ENCODE data around the gene TMCO6. TPM values are rescaled to one million over a fixed set of nuclear protein-coding genes. Genes with fewer than 3 reads are reported as not detected.

TMCO6 gene
- total RNA-seq, 1 experiment from 2014 or later = 32.2 TPM

DNA sequence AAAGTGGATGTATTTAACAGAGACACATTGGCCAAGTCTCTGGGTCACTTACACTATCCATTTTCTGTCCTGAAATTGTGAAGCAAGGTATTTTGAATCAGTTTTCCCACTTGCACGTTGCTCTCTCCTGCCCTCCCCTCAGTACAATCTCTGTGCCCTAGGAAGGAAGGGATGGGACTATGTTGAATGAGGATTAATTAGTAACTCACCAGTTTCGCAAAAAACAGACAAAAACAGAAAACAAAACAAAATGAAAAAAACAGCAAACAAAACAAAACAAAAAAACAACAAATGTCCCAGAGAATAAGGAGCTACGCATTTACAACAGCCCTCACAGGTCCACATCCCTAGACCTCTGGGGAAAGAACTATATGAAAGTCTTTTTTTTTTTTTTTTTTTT, 5.1 kb upstream of the TMCO6 start:
- Mint-ChIP-seq H3K4me1 (peaks cover 11% of the 10 kb centered on the region), H3K36me3 (peaks cover 9% of the 10 kb centered on the region; the same call in 1 of the 2 replicates), H3K9me3 (peaks cover 25% of the 10 kb centered on the region), H3K27ac (no peak overlapping the region), H3K4me3 (no peak overlapping the region), H3K27me3 (ENCODE audit: low read depth) (peaks cover 32% of the 10 kb centered on the region)
- ChIA-PET POLR2A (interaction anchor here (0.8 kb wide), 1 partner anchor 77 kb away, joined by 3 read pairs; the partner anchor contains the start of gene SRA1), CTCF (interaction anchor here (0.7 to 2.1 kb wide), 11 partner anchors 10 to 389 kb away, joined by 3 to 20 read pairs (median 4); partner anchors contain the start of genes APBB3, EIF4EBP3, IK and NDUFA2)
- TF ChIP-seq, protein P1, sequence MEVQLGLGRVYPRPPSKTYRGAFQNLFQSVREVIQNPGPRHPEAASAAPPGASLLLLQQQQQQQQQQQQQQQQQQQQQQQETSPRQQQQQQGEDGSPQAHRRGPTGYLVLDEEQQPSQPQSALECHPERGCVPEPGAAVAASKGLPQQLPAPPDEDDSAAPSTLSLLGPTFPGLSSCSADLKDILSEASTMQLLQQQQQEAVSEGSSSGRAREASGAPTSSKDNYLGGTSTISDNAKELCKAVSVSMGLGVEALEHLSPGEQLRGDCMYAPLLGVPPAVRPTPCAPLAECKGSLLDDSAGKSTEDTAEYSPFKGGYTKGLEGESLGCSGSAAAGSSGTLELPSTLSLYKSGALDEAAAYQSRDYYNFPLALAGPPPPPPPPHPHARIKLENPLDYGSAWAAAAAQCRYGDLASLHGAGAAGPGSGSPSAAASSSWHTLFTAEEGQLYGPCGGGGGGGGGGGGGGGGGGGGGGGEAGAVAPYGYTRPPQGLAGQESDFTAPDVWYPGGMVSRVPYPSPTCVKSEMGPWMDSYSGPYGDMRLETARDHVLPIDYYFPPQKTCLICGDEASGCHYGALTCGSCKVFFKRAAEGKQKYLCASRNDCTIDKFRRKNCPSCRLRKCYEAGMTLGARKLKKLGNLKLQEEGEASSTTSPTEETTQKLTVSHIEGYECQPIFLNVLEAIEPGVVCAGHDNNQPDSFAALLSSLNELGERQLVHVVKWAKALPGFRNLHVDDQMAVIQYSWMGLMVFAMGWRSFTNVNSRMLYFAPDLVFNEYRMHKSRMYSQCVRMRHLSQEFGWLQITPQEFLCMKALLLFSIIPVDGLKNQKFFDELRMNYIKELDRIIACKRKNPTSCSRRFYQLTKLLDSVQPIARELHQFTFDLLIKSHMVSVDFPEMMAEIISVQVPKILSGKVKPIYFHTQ (CRISPR knock-in tag; IDR thresholded peaks at IDR 0.05) = no peak
- TF ChIP-seq TEAD1 (CRISPR knock-in tag; IDR thresholded peaks at IDR 0.05) (no peak), FOXJ3 (CRISPR knock-in tag; IDR thresholded peaks at IDR 0.05; ENCODE audit: borderline replicate concordance) (no peak), NR2C2 (CRISPR knock-in tag; IDR thresholded peaks at IDR 0.05) (no peak), ZNF121 (CRISPR knock-in tag; IDR thresholded peaks at IDR 0.05) (no peak), TCF7 (CRISPR knock-in tag; IDR thresholded peaks at IDR 0.05; ENCODE audit: low read depth) (no peak), HMGA2 (CRISPR knock-in tag; IDR thresholded peaks at IDR 0.05) (no peak)
- TF ChIP-seq, protein P2, sequence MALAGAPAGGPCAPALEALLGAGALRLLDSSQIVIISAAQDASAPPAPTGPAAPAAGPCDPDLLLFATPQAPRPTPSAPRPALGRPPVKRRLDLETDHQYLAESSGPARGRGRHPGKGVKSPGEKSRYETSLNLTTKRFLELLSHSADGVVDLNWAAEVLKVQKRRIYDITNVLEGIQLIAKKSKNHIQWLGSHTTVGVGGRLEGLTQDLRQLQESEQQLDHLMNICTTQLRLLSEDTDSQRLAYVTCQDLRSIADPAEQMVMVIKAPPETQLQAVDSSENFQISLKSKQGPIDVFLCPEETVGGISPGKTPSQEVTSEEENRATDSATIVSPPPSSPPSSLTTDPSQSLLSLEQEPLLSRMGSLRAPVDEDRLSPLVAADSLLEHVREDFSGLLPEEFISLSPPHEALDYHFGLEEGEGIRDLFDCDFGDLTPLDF (CRISPR knock-in tag; IDR thresholded peaks at IDR 0.05) = no peak
- TF ChIP-seq, protein P3, sequence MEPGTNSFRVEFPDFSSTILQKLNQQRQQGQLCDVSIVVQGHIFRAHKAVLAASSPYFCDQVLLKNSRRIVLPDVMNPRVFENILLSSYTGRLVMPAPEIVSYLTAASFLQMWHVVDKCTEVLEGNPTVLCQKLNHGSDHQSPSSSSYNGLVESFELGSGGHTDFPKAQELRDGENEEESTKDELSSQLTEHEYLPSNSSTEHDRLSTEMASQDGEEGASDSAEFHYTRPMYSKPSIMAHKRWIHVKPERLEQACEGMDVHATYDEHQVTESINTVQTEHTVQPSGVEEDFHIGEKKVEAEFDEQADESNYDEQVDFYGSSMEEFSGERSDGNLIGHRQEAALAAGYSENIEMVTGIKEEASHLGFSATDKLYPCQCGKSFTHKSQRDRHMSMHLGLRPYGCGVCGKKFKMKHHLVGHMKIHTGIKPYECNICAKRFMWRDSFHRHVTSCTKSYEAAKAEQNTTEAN (CRISPR knock-in tag; IDR thresholded peaks at IDR 0.05) = no peak
- DNase-seq (ENCODE audit: low spot score) = no peak
- ATAC-seq = no peak

DNA sequence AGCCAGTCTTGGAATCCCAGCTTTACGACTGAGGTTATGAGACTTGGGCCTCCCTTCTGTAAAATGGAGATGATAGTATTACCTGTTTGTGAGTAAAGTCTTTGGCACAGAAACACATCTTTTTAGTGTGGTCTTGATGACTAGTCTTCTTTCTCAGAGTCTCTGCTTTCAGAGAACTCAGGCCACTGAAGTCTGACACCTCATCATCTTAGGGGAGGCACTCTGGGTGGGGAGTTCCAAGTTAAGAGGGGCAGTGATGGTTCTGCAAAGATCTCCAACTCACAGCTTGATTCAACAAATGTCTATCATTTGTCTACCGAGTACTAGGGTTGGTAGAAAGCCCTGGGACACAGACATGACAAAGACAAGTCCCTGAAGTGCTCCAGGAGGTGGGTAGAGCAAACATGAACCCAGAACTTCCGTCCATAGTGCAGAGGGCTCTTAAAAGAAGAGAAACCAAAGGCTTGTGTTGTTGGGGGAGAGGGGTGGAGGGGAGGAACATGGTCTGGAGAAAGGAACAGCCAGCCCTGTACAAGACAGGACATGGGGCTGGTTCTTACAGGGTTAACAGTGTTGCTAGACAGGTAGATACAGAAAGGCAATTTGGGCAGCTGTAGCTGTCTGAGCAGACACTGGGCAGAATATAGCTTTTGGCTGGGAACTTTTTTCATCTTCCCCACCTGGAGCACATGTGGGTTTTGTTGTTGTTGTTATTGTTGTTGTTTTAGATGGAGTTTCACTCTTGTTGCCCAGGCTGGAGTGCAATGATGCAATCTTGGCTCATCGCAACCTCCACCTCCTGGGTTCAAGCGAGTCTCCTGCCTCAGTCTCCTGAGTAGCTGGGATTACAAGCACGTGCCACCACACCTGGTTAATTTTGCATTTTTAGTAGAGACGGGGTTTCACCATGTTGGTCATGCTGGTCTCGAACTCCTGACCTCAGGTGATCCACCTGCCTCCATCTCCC, 3.7 kb upstream of the TMCO6 start:
- H3K4me3 Mint-ChIP-seq = no peak overlapping the region
- DNase-seq (ENCODE audit: low spot score) (no peak), ATAC-seq (no peak)
- CTCF ChIA-PET = interaction anchor here (0.6 to 2.1 kb wide), 21 partner anchors 12 to 396 kb away, joined by 3 to 20 read pairs (median 4); partner anchors contain the start of genes APBB3, EIF4EBP3, HBEGF and IK
- H3K27me3 Mint-ChIP-seq (ENCODE audit: low read depth) = peaks cover 31% of the 10 kb centered on the region
- H3K4me1 Mint-ChIP-seq = peaks cover 17% of the 10 kb centered on the region
- TF ChIP-seq CBFB (CRISPR knock-in tag; IDR thresholded peaks at IDR 0.05; ENCODE audit: low read depth) (no peak), NR3C1 (CRISPR knock-in tag; conservative IDR thresholded peaks at IDR 0.05; ENCODE audit: low read depth) (no peak), AFF4 (CRISPR knock-in tag; IDR thresholded peaks at IDR 0.05; ENCODE audit: borderline replicate concordance) (no peak), NFE2L1 (CRISPR knock-in tag; IDR thresholded peaks at IDR 0.05) (no peak), ZNF396 (CRISPR knock-in tag; IDR thresholded peaks at IDR 0.05; ENCODE audit: borderline replicate concordance) (no peak), ZSCAN18 (CRISPR knock-in tag; IDR thresholded peaks at IDR 0.05) (no peak)
- TF ChIP-seq, protein P4, sequence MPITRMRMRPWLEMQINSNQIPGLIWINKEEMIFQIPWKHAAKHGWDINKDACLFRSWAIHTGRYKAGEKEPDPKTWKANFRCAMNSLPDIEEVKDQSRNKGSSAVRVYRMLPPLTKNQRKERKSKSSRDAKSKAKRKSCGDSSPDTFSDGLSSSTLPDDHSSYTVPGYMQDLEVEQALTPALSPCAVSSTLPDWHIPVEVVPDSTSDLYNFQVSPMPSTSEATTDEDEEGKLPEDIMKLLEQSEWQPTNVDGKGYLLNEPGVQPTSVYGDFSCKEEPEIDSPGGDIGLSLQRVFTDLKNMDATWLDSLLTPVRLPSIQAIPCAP (CRISPR knock-in tag; IDR thresholded peaks at IDR 0.05) = no peak
- TF ChIP-seq, protein P5, sequence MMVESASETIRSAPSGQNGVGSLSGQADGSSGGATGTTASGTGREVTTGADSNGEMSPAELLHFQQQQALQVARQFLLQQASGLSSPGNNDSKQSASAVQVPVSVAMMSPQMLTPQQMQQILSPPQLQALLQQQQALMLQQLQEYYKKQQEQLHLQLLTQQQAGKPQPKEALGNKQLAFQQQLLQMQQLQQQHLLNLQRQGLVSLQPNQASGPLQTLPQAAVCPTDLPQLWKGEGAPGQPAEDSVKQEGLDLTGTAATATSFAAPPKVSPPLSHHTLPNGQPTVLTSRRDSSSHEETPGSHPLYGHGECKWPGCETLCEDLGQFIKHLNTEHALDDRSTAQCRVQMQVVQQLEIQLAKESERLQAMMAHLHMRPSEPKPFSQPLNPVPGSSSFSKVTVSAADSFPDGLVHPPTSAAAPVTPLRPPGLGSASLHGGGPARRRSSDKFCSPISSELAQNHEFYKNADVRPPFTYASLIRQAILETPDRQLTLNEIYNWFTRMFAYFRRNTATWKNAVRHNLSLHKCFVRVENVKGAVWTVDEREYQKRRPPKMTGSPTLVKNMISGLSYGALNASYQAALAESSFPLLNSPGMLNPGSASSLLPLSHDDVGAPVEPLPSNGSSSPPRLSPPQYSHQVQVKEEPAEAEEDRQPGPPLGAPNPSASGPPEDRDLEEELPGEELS (CRISPR knock-in tag; IDR thresholded peaks at IDR 0.05) = no peak
- H3K36me3 Mint-ChIP-seq = peaks cover 6% of the 10 kb centered on the region; the same call in 1 of the 2 replicates
- H3K9me3 Mint-ChIP-seq = peaks cover 19% of the 10 kb centered on the region
- H3K27ac Mint-ChIP-seq = no peak overlapping the region
- POLR2A ChIA-PET = interaction anchor here (0.6 to 1.0 kb wide), 3 partner anchors 12 to 88 kb away, joined by 3 to 5 read pairs (median 3); partner anchors contain the start of genes EIF4EBP3 and IK
